ES-I3 (cell line): ENCODE measurements around the gene CCDC85B.

Source experiments
- H3K36me3 ChIP-seq: 2 replicates; pipeline ENCODE4 v1.6.1; 2013; ENCODE audit warnings: mild to moderate bottlenecking, low read length, control low read depth, moderate library complexity; ENCODE audit not compliant: insufficient read depth
- H3K4me1 ChIP-seq: 2 replicates; pipeline ENCODE4 v1.6.1; 2013; ENCODE audit warnings: mild to moderate bottlenecking, control low read depth, low read length; ENCODE audit not compliant: insufficient read depth
- H3K9ac ChIP-seq: 2 replicates; pipeline ENCODE4 v1.6.1; 2013; ENCODE audit warnings: low read depth, mild to moderate bottlenecking, low read length, moderate library complexity
- H3K9me3 ChIP-seq: 2 replicates; pipeline ENCODE4 v1.6.1; 2013; ENCODE audit warnings: mild to moderate bottlenecking, low read length, moderate library complexity; ENCODE audit not compliant: control insufficient read depth, insufficient read depth

Gene CCDC85B

DNA sequence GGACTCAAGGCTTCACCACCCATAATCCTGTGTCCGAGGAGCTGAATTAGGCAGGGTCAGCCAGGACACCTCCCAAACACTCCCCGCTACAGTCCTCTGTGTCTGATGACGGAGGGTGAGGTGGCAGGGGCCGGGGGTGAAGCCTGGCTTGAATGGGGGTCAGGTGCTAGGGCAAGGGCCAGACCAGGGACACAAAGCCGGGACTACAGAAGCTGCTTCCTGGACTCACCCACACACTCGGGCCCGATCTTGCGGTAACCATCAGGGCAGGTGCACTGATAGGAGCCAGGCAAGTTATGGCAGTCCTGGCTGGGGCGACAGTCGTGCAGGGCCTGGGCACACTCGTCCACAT is 20.2 kb upstream of the CCDC85B start:
- H3K9ac ChIP-seq: no peak overlapping the region
- peaks cover 6% of the 10 kb centered on the region; the same call in 1 of the 2 replicates for H3K36me3 ChIP-seq
- H3K9me3 ChIP-seq: no peaks in the 10 kb centered on the region
- no peaks in the 10 kb centered on the region for H3K4me1 ChIP-seq

DNA sequence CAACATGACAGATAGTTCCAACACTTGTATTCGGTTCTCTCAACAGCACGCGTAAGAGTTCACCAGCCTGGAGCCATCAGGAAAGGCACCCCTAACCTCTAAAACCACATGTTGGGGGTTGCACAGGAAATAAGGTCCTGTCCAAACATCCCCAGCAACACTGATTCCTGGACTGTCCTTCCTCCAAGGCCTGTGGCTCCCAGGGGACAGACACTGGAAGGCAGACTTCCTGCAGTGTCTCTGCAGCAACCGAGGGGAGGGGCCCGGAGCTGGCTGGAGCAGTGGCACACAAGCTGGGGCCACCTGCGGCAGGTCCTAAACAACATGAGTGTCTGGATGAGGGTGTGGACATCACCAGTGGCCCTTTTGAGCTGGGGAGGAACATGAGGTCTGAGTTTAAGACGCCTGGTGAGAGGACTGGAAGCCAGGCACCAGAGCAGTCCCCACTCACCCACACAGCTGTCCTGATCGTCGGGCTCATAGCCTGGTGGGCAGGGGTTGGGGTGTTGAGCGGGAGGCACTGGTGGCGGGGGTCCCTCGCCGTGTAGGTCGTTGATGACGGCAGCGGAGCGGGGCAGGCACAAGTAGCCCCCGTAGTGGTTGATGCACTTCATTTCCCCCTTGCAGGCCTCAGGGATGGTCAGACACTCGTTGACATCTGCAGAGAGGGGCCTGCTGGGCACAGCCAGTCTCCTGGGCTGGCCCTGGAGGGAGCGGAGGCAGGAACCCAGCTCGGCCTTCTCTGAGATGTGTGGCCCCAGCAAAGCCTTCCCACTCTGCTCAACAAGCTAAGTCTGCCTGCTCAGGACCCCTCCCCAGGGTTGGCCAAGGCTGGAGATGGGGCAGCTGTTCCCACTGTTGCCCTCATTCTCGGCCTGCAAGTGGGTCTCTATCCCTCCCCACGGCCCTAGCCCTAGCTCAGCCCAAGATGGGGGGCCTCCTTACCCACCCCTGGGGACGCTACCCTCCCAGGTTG is 19.5 kb upstream of the CCDC85B start:
- Histone ChIP-seq H3K9me3 (no peaks in the 10 kb centered on the region), H3K9ac (no peak overlapping the region), H3K4me1 (no peaks in the 10 kb centered on the region), H3K36me3 (peaks cover 6% of the 10 kb centered on the region; the same call in 1 of the 2 replicates)

DNA sequence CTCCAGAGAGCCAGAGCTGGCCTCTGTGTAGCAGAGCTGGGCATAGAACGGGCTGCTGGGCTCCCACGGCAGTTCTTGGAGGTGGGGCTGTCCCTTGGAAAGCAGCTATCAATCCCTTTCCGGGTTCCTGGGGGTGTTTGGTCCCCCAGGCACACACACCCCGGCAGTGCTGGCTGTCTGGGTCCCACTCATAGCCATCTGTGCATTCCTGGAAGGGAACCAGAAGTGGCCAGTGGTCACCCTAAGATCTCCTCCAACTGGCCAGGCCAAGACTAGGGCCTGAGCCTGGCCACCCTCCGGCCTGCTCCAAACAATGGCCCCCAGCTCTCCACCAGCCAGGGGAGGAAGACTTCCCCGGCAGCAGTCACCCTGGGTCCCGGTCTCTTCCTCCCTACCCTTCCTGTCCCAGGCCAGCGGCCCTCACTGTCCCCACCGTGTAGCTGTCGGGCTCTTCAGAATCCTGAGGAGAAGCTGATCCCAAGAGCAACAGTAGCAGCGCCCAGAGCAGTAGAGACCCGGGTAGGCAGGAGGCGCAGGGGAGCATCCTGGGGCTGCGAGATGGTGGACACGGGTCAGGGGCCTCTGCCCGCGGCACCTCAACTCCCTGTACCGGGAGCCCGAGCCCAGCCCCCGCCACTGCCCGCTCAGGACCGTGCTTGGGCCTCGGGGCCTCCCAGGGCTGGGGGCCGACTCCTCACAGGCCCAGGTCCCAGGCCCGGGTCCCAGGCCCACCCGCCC is 18.5 kb upstream of the CCDC85B start:
- Histone ChIP-seq H3K36me3 (peaks cover 6% of the 10 kb centered on the region; the same call in 1 of the 2 replicates), H3K9me3 (no peaks in the 10 kb centered on the region), H3K9ac (peak overlapping the region; percentile 30), H3K4me1 (no peaks in the 10 kb centered on the region)

DNA sequence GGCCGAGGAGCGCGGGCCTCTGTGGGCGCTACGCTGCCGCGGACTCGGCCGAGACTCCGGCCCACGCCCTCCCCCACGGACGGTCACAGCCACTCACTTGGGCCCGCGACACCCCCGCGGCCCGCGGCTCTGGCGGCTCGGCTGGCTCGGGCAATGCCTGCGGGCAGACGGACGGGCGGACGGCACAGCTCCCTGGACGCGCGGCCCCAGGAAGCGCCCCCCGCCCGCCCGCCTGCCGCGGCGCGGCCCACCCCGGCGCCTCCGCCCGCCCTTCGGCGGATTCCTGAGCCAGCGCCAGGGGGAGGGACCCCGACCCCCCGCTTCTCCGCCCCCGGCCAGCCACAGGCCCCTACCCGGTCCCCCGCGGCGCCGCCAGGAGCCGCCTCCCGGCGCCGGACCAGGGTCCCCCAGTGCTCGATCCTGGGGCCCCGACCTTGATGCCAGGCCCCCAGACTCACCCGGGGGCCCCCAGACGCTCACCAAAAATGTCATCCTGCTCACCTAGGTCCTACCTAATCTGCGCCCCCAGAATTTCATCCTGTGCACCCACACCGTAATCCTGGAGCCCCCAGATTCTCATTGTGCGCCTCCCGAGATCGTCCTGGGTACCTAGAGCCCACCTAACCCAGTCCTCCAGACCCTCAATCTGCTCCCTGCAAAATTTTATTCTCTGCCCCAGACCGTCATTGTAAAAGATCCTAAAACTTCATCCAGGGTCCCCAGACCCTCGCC is 17.7 kb upstream of the CCDC85B start, which contains the start of gene EFEMP2:
Gene EFEMP2, minus strand, starts transcription at position 215 of the 732 bp plus-strand sequence. CDS start 446 bp downstream, outside the sequence.
- Histone ChIP-seq H3K9me3 (no peaks in the 10 kb centered on the region), H3K36me3 (peaks cover 6% of the 10 kb centered on the region; the same call in 1 of the 2 replicates), H3K4me1 (no peaks in the 10 kb centered on the region), H3K9ac (peak within 1 kb of the TSS; percentile 69)

DNA sequence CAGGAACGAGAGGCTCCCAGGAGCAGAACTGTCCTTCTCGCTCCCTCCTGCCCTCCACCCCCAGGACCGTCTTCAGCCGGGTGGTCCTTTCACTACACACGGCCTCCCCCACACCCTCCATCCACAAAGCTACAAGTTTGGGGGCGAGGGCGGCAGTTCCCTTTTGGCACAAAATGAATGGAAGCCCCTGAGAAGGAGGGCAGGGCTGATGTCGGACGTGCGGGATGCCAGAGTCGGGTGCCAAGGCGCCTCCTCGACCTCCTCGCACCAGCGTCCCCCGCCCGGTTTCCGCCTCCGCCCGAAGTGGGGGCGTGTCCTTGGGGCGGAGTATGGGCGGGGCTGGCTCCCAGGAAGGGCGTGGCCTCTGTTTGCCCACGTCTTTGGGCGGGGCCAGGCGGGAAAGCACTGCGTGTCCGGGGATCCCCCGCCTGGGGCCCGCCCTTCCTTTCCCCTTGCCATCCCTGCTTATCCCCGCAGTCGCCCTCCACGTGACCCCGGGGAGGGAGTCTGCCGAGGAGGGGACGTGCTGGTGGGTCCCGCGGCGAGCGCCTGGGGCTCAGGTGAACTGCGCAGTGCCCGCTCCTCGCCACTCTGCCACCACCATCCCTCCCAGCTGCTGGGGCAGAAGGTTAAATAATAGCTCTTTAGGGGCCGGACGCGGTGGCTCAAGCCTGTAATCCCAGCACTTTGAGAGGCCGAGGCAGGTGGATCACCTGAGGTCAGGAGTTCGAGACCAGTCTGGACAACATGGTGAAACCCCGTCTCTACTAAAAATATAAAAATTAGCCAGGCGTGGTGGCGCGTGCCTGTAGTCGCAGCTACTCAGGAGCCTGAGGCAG is 16.9 kb upstream of the CCDC85B start:
- H3K9ac ChIP-seq: peak overlapping the region; percentile 69; the same call in 1 of the 2 replicates
- H3K9me3 ChIP-seq: no peaks in the 10 kb centered on the region
- H3K4me1 ChIP-seq: no peaks in the 10 kb centered on the region
- H3K36me3 ChIP-seq: peaks cover 6% of the 10 kb centered on the region; the same call in 1 of the 2 replicates

DNA sequence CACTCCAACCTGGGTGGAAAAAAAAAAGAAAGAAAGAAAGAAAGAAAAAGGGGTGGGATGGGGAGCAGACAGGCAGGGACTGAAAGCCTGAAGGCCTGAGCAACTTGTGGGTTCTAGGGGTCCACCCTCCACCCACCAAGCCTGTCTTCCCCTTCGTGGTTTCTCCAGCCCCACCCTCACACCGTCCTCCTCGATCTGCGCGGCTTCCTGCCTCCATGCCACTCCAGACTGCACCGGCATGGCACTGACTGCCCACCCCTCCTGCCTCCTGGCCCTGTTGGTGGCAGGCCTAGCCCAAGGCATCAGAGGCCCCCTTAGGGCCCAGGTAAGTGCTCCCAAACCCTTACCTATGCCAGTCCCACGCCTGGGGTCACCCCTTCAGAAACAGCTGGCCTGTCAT is 10.9 kb upstream of the CCDC85B start, which contains the start of gene CTSW:
Gene CTSW, plus strand, starts transcription at position 221 of the 400 bp plus-strand sequence. Its CDS starts 18 bp downstream, at position 239.
- H3K9ac ChIP-seq: no peak within 1 kb of the TSS
- H3K9me3 ChIP-seq: no peaks in the 10 kb centered on the region
- H3K36me3 ChIP-seq: peaks cover 11% of the 10 kb centered on the region
- peaks cover 3% of the 10 kb centered on the region; the same call in 1 of the 2 replicates for H3K4me1 ChIP-seq

DNA sequence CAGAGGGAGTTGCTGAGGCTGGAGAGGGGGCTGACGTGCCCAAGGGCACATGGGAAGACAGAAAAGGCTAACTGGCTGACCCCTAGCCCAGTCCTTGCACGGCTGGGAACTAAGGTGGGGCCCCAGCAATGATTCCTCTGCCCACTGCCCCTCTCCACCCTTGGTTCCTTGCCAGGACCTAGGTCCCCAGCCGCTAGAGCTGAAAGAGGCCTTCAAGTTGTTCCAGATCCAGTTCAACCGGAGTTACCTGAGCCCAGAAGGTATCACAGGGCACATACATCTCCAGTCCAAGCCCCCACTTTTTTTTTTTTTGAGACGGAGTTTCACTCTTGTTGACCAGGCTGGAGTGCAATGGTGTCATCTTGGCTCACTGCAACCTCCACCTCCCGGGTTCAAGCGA is 10.4 kb upstream of the CCDC85B start:
- peaks cover 15% of the 10 kb centered on the region for H3K36me3 ChIP-seq
- peaks cover 3% of the 10 kb centered on the region; the same call in 1 of the 2 replicates for H3K4me1 ChIP-seq
- no peak overlapping the region for H3K9ac ChIP-seq

DNA sequence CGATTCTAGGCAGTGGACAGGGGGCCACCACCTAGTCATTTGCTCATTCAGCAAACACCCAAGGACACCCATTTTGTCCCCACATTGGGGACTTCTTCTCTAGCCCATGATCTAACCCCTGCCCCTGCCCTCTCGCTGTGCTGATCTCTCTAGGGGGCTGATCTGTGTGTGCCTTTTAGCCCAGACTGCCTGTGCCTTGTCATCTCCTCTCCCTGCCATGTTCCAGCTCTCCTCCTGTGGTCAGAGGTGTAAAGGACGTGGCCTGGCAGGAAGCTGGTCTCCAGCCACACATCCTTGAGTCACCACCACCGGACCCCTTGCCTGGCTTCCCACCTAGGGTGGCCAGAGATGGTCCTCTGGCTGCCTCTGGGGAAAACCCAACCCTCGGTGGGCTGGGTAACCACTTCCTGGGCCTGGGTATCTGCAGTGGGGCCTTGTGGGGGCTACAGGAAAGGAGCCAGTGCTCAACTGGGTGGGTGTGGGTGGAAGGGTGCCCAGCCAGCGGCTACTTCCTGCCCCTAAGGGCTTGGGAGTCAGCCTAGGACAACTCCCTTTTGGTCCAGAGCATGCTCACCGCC is 9.5 kb upstream of the CCDC85B start:
- Histone ChIP-seq H3K9ac (no peak overlapping the region), H3K9me3 (no peaks in the 10 kb centered on the region), H3K36me3 (peaks cover 19% of the 10 kb centered on the region), H3K4me1 (peaks cover 3% of the 10 kb centered on the region; the same call in 1 of the 2 replicates)

More for the DNA sequence above, 10.4 kb upstream of the CCDC85B start:
- H3K9me3 ChIP-seq: no peaks in the 10 kb centered on the region

DNA sequence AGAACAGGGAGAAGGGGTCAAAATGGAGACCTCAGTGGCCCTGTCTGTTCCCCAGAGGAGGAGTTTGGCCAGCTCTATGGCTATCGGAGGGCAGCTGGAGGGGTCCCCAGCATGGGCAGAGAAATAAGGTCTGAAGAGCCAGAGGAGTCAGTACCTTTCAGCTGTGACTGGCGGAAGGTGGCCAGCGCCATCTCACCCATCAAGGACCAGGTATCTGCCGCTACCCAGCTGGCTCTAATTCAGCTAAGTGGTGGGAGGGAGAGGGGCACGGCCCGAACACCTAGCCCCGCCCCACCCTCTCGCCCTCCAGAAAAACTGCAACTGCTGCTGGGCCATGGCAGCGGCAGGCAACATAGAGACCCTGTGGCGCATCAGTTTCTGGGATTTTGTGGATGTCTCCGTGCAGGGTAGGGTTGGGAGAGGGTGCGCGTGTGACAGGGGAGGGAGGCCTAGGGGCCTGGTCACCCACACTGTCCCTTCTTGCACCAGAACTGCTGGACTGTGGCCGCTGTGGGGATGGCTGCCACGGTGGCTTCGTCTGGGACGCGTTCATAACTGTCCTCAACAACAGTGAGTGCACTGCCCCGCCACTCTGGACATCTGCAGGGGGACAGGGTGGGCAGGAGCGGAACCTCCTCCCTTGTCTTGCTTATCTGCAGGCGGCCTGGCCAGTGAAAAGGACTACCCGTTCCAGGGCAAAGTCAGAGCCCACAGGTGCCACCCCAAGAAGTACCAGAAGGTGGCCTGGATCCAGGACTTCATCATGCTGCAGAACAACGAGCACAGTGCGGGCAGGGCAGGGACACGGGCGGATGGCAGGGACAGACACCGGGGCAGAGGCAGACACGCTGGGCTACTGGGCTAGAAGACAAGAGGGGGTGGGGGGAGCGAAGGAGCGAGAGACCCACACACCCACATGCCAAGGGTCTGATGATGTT is 8.1 kb upstream of the CCDC85B start:
- Histone ChIP-seq H3K4me1 (peaks cover 4% of the 10 kb centered on the region), H3K9me3 (no peaks in the 10 kb centered on the region), H3K9ac (no peak overlapping the region), H3K36me3 (peaks cover 26% of the 10 kb centered on the region)

DNA sequence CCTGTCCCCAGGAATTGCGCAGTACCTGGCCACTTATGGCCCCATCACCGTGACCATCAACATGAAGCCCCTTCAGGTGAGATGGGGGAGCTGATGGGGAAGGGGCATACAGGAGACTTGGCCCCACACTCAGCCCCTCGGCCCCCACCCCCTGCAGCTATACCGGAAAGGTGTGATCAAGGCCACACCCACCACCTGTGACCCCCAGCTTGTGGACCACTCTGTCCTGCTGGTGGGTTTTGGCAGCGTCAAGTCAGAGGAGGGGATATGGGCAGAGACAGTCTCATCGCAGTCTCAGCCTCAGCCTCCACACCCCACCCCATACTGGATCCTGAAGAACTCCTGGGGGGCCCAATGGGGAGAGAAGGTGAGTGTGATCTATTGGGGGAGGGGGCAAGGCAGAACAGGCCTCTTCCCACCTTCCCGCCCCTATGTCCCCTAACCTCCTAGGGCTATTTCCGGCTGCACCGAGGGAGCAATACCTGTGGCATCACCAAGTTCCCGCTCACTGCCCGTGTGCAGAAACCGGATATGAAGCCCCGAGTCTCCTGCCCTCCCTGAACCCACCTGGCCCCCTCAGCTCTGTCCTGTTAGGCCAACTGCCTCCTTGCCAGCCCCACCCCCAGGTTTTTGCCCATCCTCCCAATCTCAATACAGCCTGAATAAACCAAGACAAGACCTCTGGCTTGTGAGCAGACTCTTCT is 7.3 kb upstream of the CCDC85B start:
- Histone ChIP-seq H3K4me1 (peaks cover 6% of the 10 kb centered on the region), H3K9ac (no peak overlapping the region), H3K9me3 (no peaks in the 10 kb centered on the region), H3K36me3 (peaks cover 26% of the 10 kb centered on the region)

DNA sequence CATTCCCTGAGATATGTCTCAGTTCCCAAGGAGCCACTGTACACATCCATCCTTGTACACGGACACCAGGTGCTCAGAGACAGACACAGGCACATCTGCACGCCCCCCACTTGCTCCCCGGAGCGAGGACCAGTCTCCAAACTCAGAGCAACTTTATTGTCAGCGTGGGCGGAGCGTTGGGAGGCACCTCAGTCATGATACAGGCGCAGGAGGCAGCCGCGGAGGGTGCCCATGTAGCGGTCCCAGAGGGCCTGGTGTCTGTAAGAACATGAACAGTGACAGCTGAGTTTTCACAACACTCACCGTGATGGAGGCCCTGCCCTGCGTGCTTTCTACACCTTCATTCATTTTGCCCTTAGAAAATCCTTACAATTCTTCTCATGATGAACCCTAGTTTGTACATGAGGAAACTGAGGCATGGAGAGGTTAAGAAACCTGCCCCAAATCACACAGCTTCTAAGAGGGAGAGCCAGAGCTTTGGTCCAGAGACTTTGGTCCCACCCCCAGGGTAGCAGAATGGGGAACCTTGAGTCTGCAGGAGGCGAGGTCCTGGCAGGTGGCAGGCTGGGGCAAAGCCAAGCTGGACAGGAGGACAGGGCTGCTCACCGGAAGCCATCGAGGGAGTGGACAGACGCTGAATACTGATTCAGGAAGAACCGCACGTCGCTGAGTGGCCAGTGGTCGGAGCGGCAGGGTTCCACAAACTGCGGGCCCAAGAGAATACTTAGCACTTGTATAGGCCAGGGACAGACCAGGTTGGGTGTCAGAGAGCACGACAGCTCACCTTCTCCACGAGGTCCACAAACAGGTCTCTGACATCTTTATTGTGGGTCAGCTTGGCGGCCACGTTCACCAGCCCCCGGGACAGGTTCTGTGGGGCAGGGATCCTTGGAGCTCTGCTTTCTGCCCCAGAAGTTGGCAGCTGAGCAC is 6.4 kb upstream of the CCDC85B start:
- Histone ChIP-seq H3K36me3 (peaks cover 26% of the 10 kb centered on the region), H3K9ac (no peak overlapping the region), H3K9me3 (no peaks in the 10 kb centered on the region), H3K4me1 (peaks cover 6% of the 10 kb centered on the region)
